ENCODE data around the gene CDH23. TPM values are rescaled to one million over a fixed set of nuclear protein-coding genes. Genes with fewer than 3 reads are reported as not detected.

The CDH23 gene
- total RNA-seq, 1 donor: 0.36 TPM

GRCh38 chr10:71660313-71660712, 263.6 kb downstream of the CDH23 start:
- H4K20me1 ChIP-seq (ENCODE audit: insufficient read depth, low read length): no peaks in the 10 kb centered on the region
- no peak for DNase-seq (ENCODE audit: insufficient read length, low spot score, missing footprints)
- H3K27me3 ChIP-seq (ENCODE audit: insufficient read depth, low read length): peaks cover 7% of the 10 kb centered on the region

DNA sequence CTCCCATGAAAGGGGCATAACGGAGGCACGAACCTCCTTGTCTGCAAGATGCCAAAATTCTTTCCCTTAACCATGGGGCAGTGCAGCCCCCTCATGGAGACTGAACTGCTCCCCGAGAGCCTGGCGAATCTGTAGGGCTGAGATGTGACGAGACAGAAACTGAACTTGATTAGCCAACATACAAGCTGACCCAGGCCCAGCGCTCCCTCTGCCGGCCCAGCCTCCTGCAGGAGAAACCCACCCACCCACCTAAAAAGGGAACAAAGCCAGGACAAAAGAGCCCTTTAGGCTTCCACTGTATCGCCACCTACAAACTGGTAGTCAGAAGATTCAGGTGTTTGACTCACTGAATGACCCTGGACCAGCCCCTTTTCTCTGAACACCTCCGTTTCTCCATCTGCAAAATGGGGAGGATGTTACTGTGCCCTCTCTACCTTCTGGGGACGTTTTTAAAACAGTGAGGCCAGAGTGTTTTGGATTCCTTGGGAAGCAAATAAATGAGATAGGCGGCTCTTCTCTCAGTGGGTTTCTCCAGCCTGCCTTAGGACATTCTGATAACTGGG, 264.4 kb downstream of the CDH23 start:
- no peak for DNase-seq (ENCODE audit: insufficient read length, low spot score, missing footprints)
- TF ChIP-seq CTCF (IDR thresholded peaks at IDR 0.05; ENCODE audit: extremely low read depth, low read depth, low read length): no peak
- no peak overlapping the region for H3K4me2 ChIP-seq (ENCODE audit: insufficient read depth, low read length)
- H2AFZ ChIP-seq (ENCODE audit: low read length): no peak overlapping the region
- no peaks in the 10 kb centered on the region for H3K4me1 ChIP-seq (ENCODE audit: insufficient read depth, low read length)
- H4K20me1 ChIP-seq (ENCODE audit: insufficient read depth, low read length): no peaks in the 10 kb centered on the region
- H3K36me3 ChIP-seq (ENCODE audit: insufficient read depth, low read length): no peaks in the 10 kb centered on the region
- no peaks in the 10 kb centered on the region for H3K79me2 ChIP-seq (ENCODE audit: insufficient read depth, low read length)
- no peaks in the 10 kb centered on the region for H3K9me3 ChIP-seq (ENCODE audit: low read depth, low read length)
- no peak overlapping the region for H3K27ac ChIP-seq (ENCODE audit: low read depth, low read length)
- H3K27me3 ChIP-seq (ENCODE audit: insufficient read depth, low read length): no peaks in the 10 kb centered on the region
- H3K4me3 ChIP-seq (ENCODE audit: insufficient read depth, low read length): no peak overlapping the region

More at GRCh38 chr10:71660313-71660712, 263.6 kb downstream of the CDH23 start:
- Histone ChIP-seq H3K4me3 (ENCODE audit: insufficient read depth, low read length) (no peak overlapping the region), H3K36me3 (ENCODE audit: insufficient read depth, low read length) (no peaks in the 10 kb centered on the region), H3K27ac (ENCODE audit: low read depth, low read length) (no peak overlapping the region), H2AFZ (ENCODE audit: low read length) (no peak overlapping the region), H3K9me3 (ENCODE audit: low read depth, low read length) (no peaks in the 10 kb centered on the region), H3K4me2 (ENCODE audit: insufficient read depth, low read length) (no peak overlapping the region), H3K4me1 (ENCODE audit: insufficient read depth, low read length) (no peaks in the 10 kb centered on the region), H3K79me2 (ENCODE audit: insufficient read depth, low read length) (no peaks in the 10 kb centered on the region)
- no peak for TF ChIP-seq CTCF (IDR thresholded peaks at IDR 0.05; ENCODE audit: extremely low read depth, low read depth, low read length)

DNA sequence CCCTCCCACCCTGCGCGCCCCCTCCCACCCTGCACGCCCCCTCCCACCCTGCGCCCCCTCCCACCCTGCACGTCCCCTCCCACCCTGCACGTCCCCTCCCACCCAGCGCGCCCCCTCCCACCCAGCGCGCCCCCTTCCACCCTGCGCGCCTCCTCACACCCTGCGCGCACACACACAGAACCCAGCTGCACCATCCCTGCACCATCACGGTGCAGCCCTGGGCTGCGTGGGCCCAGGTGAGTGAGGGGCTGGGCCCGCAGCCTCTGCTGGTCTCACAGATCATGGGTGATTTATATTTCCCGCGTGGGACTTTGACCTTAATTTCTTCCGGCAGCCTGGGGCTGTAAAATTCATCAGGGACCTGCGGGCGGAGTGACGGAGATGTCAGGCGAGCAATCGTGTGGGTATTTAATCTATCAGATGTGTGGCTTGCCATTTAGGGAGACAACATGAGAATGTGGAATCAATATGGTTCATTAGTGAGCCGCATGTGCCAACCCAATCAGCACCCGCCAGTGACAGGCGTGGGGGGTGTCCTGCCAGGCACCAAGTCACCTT, 265.1 kb downstream of the CDH23 start:
- Histone ChIP-seq H3K79me2 (ENCODE audit: insufficient read depth, low read length) (no peaks in the 10 kb centered on the region), H3K4me1 (ENCODE audit: insufficient read depth, low read length) (no peaks in the 10 kb centered on the region), H3K36me3 (ENCODE audit: insufficient read depth, low read length) (no peaks in the 10 kb centered on the region), H3K27ac (ENCODE audit: low read depth, low read length) (no peak overlapping the region), H3K9me3 (ENCODE audit: low read depth, low read length) (no peaks in the 10 kb centered on the region), H2AFZ (ENCODE audit: low read length) (no peak overlapping the region), H3K27me3 (ENCODE audit: insufficient read depth, low read length) (no peaks in the 10 kb centered on the region), H3K4me3 (ENCODE audit: insufficient read depth, low read length) (no peak overlapping the region), H3K4me2 (ENCODE audit: insufficient read depth, low read length) (no peak overlapping the region), H4K20me1 (ENCODE audit: insufficient read depth, low read length) (no peaks in the 10 kb centered on the region)
- no peak for DNase-seq (ENCODE audit: insufficient read length, low spot score, missing footprints)
- TF ChIP-seq CTCF (IDR thresholded peaks at IDR 0.05; ENCODE audit: extremely low read depth, low read depth, low read length): no peak

DNA sequence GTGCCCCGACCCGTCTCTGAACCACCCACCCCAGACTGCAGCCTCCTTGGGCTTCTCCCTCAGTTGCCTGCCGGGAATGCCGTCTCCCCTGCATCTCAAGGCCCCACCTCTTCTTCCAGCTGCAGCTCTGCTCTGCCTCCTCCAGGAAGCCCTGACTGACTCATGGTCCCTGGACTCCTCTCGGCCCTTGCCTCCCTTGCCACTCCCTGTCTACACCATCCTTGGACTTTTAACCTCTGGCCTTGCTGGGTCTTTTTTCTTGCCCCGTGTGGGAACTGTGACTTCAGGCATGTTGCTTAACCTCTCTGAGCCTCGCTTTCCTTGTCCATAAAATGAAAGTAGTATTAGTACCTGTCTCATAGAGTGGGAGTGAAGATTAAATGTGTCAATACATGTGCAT, 266.6 kb downstream of the CDH23 start:
- TF ChIP-seq CTCF (IDR thresholded peaks at IDR 0.05; ENCODE audit: extremely low read depth, low read depth, low read length): no peak
- Histone ChIP-seq H3K27ac (ENCODE audit: low read depth, low read length) (no peak overlapping the region), H3K4me3 (ENCODE audit: insufficient read depth, low read length) (no peak overlapping the region), H3K27me3 (ENCODE audit: insufficient read depth, low read length) (no peaks in the 10 kb centered on the region), H3K79me2 (ENCODE audit: insufficient read depth, low read length) (no peaks in the 10 kb centered on the region), H3K9me3 (ENCODE audit: low read depth, low read length) (no peaks in the 10 kb centered on the region), H3K4me1 (ENCODE audit: insufficient read depth, low read length) (no peaks in the 10 kb centered on the region), H4K20me1 (ENCODE audit: insufficient read depth, low read length) (no peaks in the 10 kb centered on the region), H2AFZ (ENCODE audit: low read length) (no peak overlapping the region), H3K36me3 (ENCODE audit: insufficient read depth, low read length) (no peaks in the 10 kb centered on the region), H3K4me2 (ENCODE audit: insufficient read depth, low read length) (no peak overlapping the region)
- DNase-seq (ENCODE audit: insufficient read length, low spot score, missing footprints): no peak
